NCI-H1092 treated with DMSO at 0.1 percent for 48 hours (cell line): ENCODE results near the gene BHLHA15.

Experiments
- DNase-seq: peaks from one replicate; lab custom pipeline; 2025; lab: John Stamatoyannopoulos, UW

The BHLHA15 gene

DNA sequence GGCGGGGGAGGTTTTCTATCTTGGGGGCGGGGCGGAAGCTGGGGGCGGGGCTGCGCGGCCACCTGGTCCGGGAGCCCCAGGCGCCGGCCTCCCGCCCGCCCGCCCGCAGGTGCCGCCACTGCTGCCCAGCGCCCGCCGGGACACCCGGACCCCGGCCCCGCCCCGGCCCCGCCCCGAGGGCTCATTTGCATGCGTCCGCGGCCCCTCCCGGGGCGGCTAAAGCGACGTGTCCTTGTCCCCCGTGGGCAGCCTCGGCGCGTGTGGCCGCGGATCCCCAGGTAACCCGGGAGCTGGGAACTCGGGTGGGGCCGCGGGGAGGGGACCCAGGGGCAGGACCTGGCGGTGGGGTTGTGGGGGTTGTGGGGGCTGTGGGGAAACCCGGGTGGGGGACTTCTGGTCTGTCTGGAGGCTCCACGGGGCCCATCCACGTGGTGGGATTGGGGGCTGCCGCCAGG, at the start of gene BHLHA15:
BHLHA15 (plus strand) TSS at position 219 of the 455 bp plus-strand sequence. CDS start 871 bp downstream, outside the sequence.
- peak; percentile 23 for DNase-seq

DNA sequence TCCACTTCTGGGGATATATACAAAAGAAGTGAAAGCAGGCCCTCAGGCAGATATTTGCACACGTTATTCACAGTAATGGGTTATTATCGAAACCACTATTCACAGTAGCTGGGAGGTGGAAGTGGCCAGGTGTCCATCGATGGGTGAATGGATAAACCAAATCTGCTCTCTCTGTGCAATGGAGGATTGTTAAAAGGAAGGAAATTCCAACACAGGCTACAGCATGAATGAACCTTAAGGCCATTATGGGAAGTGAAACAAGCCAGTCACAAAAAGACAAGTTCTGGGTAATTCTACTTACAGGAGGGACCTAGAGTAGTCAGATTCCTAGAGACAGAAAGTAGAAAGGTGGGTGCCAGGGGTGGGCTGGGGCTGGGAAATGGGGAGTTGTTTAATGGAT, 48.5 kb upstream of the BHLHA15 start:
- no peak for DNase-seq

DNA sequence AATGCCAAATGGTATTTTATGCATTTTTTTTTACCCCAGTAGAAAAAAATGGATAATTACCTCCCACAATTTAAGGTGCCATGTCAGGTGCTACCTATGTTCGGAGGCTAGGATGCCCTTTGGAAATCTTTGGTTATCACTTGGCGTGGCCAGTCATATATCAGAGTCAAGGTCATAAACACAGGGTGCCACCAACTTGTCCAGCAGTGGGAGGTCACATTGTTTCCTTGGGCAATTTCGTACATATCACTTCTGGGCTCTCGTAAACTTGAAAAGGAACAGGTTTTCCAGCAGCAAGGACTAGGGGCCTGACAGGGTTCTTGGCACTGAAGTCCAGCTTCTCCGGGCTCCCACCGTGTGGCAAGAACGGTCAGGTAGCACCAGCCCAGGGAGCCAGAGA, 48.0 kb upstream of the BHLHA15 start:
- no peak for DNase-seq

DNA sequence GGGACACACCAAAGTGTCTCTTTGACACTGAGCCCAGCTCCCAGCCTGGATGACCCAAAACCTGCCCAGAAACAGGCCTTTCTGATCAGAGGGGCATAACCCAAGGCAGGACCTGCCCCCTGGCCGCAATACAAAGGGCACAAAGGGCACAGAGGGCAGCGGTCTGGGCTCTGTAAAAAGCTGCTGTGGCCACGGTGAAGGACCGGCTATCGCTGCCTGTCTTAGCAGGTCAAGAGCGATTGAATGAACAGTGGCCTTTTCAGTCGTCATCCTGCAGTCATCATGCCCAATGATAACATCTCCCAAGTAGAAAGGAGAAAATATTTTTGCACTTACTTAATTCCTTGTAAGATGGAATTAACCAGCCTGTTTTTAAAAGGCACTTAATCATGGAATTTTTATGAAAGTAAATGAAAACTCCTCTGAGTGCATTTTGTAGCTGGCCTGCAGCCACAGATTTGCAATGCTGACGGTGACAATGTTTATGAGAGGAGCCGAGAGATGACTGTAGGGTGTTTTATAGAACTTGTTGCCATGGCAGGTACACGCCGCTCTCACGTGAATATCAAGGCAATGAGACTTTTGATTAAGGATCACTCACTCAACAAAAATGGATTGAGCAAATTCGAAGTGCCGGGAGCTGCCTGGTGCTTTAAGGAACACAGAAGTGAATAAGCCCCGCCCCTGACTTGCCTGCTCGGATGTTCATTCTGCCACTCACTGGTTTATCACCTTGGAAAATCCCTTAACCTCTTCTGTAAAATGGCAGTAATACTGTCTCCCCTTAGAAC, 47.3 kb upstream of the BHLHA15 start:
- DNase-seq: no peak

DNA sequence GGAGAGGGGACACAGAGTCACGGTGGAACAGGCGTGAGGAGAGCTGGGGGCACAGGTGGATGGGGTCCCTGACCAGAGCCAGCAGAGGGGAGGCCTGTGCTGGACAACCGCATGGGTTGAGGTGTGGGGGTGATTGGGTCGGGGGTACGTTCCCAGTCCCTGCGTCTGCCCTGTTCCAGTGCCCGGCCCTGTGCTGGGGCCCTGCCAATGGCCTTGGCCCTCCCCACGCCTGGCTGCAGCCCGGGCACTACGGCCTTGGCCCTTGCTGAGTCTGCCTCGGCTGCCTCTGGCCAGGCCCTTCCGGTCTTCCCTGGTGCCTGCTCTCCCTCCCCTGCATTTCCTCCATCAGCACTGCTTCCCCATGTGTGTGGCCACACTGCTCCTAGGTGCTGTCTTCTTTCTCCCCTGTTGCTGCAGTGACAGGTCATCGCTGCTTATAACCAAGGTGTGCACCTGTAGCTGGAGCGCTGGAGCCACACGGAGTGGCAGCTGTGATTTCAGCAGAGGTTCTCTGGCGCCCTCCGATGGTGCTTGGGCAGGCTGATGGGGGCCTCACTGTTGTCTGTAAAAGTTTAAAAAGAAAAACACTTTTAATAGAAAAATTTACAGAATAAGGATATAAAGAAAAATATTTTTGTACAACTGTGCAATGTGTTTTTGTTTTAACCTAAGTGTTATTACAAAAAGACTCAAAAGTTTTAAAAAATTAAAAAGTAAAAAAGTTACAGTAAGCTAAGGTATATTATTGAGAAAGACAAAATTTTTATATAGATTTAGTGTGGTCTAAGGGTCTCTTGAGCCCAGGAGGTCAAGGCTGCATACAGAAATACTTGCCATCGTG, 45.2 kb upstream of the BHLHA15 start:
- peak; percentile 24 for DNase-seq

DNA sequence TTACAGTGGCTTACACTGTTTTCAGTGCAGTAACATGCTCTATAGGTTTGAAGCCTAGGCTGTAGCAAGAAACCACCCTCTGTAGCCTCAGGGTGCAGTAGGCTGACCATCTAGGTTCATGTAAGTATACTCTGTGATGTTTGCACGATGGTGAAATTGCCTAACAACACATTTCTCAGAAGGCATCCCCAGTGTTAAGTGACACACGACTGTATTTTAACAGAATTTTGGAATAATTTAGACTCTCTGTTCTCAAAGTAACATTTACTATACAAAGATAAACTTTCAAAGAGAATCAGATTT, 44.6 kb upstream of the BHLHA15 start:
- no peak for DNase-seq

DNA sequence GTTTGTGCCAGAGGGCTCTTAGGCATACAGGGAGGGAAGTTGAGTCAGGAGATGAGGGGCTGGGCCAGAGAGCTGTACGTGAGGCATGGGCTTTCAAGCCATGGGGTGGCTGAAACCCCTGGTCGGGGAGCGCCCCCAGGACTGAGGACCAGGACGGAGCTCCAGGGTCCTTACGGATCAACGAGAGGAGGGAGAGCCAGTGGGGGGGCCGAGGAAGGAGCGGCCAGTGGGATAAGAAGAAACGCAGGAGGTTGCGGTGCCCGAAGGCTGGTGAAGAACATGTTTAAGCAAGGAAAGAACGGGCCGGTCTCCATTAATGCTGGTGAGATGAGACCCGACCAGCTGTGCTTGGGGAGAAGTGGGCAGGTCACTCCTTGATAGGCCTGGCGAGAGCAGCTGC, 43.6 kb upstream of the BHLHA15 start:
- DNase-seq: no peak

DNA sequence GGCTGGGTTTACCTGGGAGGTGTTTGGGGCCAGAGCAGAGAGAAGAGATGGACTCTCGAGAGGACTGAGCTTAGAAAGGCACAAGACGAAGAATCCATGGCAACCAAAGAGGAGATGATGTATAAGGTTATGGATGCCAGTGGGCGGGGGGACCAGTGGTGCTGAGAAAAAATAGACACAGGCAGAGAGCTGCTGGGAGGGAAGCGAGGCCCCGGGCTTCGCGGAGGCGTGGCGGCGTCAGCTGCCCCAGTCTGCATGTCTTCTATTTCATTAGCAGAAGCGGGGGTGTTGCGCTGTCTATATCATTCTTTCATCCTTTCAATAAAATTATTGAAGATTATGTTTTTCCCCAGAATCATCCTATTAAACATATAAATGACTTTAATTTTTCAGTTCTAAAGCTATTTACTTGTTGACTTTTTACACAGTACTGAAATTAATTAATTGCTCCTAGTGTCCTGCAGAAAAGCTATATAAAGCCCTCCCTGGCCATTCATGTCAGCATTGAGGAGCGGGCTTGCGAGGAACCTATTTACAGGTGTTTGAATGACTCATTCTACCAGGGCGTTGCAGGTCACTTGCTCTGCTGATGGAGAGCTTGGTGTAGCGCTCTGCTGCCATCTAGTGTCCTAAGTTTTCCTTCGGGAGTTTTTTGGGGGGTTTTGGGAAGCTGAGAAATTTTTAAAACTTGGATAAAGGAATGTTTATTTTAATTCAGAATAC, 42.9 kb upstream of the BHLHA15 start:
- DNase-seq: peak; percentile 58

DNA sequence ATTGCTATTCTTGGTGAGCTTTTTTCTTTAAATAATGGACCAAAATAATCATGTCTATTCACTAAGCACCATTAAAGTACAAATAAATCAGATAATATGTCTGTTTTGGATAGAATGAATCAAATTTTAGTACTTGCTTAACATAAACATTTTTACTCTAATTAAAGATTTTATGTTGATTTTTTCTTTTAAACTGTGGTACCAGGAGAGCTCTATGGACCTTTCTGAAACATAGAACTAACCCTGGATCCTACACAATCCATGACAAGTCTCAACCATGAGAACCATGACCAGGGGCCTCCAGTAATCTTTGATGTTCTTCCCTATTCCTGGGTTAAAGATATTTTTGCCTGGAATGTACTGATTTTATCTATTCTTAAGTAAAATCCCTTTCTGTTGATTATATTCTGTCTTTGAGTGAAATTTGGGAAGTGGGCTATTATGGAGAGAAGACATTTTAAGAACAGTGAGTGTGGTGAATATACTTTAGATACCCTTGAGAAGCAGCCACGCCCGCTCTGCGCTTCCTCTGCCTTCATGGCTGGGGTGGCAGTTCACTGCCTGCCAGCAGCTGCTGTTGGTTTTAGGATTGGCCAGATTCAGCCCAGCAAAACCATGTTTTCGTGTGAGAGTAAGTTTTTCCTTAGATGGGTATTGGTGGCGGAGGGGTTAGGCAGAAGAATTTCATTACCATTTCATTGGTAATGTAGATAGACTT, 42.2 kb upstream of the BHLHA15 start:
- no peak for DNase-seq

DNA sequence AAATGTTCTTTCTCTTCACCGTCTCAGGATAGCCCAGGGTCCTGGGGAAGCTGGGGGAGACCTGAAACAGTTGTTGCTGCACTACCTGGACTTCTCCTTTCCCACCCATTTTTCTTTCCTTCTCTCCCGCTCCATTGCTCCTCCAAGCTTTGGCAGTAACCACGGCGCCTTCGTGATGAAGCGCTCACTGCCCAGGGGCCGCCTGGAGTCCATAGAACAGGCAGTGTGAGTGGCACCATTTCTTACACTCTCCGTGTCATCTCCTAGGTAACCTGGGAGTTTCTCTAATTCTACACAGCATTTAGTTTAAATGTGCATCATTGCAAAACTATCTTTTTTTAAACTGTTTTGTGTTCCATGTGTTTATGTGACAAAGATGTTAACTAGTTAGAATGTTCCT, 40.3 kb upstream of the BHLHA15 start:
- DNase-seq: no peak

DNA sequence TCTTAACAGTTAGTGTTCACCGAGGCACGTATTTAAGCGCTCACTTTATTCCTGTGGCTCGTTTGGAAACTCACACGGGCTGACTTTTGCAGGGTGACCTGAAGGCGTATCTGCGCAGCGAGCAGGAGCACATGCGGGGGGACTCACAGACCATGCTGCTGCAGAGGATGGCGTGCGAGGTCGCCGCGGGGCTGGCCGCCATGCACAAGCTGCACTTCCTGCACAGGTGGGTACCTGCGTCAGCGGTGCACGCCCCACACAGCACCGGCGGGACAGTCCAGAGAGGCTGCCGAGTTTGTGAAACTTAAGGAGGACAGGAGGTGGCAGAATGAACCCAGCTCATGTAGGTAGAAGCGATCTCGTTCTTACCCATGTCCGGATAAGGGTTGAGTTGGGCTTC, 39.8 kb upstream of the BHLHA15 start:
- no peak for DNase-seq

DNA sequence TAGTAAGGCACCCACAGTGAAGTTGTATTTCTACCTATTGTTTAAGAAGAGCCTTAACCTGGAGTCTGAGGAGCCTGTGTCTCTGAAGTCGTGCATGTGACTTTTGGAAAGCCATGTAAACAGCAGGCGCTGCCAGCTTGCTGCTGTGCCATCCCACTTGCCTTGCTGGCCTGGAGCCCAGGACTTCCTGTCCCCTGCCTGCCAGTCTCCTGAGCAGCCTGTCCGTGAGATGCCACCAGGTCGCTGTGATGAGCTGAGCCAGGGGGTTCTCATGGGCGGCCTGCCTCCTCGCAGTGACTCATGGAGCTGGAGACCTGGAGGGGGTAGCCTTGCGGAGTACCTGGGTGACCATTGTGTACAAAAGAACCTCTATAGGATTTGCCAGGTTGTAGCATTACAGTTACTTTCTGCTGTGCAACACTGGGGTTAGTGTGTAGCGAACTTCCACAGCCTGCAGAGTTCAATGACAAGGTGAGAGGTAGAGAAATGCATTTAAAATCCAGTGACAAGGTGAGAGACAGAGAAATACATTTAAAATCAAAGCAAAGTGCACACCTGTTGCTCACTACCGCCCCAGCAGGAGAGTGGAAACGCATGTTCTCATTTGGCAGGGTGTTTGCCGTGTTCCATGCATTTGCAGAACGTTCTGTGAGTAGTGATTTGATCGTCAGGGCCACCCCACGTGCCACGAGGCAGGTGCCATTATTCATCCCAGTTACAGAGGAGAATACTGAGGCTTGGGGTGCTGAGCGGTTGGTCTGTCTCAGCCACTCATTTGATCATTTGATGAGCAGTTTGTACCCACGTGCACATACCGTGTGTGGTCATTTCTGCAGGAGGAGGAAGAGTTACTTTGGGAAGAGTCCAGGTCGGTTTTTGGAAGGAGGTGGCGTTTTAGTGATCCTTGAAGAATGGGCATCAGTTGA, 36.6 kb upstream of the BHLHA15 start:
- DNase-seq: no peak

DNA sequence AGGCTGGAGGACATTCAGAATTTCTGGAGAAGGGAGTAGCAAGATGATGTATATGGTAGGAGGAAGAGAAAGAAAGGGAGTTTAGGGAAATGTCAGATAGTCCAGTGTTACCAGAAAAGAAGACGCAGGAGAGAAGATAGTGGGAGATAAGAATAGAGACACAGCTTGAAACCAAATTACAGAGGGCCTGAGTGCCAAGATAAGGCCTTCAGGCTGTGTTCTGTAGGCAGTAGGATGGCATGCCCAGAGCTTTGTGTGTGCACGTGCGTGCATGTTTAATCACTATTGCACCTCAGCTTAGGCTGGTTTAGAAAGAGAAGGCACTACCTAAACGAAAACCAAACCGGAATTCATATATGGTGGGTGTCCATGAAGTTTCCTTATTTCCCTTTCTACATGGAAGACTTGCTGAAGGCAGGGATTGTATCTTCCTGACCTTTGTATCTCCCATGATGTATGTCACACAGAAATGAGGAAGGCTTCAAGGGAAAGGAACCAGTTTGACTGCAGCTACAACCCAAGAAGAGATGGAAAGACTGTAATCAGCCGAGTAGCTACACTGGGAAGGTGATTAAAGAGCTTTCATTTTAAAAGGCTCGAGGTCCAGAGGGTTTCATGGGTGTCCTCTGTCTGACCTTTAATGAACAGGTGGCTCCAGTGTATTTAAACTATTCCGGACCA, 35.8 kb upstream of the BHLHA15 start:
- DNase-seq: no peak

DNA sequence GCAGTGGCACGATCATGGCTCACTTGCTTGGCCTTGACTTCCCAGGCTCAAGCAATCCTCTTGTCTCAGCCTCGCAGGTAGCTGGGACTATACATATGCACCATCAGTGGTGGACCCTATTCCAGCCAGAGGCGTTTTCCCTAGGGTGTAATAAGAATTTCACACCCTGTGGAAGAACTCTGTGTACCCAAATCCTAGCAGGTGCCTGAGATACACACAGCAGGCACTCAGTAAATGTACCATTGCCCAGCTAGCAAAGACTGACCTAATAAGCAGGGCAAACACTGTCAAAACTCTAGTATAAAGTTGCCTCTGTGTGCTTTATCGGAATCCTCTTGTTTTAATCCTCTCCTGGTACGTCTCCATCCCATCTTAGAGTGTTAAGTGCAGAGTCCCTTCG, 33.7 kb upstream of the BHLHA15 start:
- DNase-seq: no peak

DNA sequence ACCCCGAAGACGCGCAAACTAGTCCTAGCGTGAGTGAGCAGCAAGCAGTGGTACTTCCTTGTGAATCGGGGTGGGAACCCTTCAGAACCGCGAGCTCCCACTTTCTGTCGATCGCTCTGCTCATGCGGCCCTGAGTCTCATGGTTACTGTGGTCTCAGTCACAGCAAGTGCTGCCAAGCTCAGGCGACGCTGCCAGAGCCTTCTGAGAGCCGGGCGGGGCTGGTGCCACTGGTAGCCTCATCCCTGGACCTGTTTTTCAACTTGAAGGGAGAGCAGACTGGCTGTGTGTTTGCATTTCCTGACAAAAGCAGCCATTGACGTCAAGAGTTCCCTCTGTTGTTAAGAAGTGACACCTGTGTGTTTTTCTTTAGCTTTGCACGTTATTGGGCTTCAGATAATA, 32.9 kb upstream of the BHLHA15 start:
- no peak for DNase-seq

DNA sequence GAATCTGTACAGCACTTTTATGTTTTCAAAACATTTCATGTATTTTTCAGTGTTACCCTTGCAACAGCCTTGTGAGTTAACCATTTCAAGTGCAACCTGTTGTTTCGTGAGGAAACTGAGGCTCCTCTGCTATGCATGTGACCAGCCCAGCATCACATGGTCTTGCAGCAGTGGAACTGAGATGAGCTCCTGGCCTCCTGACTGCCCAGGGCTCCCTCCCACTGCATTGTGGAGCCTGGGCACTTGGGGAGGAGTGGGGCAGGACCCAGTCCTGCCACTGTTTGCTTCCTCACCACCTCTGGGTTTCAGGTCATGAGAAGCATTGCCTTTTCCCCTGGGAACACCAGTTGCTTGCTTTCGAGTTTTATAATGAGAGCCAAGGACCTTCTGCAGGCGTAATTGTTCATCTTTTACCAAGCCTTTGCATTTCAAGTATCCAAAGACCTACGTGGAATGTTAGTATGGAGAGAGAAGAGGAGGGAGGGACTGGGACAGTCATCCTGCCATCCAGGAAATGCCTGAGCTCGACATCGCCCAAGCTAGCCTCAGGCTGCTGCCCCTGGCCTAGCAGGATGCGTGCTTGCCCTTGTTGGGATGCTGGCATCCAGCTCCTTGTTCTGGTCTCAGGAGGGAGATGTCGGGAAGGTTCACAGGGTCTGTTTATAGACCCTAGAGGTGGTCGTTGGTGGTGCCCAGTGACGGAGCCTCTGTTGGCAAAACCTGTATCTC, 32.3 kb upstream of the BHLHA15 start:
- DNase-seq: no peak

DNA sequence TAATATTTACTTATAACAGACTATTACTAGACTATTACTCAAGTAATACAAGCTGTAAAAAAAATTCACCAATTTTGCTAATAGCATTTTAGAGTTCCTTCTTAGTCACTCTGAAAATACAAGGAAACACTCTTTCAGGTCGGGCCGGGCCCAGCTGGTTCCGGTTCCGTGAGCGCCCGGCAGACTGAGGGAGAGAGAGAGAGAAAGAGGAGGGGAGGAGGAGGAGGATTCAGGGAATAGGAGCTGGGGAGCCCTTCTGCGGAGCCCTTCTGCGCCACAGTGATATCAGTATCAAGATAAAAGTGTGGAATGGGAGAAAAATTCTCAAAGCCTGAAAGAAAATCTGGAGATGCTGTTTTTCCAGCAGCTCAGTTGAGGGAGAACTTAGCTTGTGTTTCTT, 30.5 kb upstream of the BHLHA15 start:
- no peak for DNase-seq

DNA sequence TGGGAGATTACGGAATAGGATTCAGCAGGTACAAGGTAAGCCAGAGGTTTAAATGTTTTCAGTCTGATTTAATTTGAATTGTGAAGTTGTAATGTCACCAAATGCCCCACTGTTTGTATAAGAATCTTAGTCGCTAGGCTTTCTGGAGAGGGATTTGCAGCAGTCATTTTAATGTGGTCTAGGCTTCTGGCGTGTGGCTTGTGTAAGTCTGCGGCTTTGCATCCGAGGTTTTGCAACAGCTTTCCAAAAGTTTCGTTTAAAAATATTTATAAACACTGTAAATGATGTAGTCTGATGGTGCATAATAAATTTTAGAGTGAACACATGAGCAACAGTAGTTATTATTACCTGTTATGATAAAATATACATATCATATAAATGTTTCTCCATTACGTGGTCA, 26.1 kb upstream of the BHLHA15 start:
- DNase-seq: no peak

DNA sequence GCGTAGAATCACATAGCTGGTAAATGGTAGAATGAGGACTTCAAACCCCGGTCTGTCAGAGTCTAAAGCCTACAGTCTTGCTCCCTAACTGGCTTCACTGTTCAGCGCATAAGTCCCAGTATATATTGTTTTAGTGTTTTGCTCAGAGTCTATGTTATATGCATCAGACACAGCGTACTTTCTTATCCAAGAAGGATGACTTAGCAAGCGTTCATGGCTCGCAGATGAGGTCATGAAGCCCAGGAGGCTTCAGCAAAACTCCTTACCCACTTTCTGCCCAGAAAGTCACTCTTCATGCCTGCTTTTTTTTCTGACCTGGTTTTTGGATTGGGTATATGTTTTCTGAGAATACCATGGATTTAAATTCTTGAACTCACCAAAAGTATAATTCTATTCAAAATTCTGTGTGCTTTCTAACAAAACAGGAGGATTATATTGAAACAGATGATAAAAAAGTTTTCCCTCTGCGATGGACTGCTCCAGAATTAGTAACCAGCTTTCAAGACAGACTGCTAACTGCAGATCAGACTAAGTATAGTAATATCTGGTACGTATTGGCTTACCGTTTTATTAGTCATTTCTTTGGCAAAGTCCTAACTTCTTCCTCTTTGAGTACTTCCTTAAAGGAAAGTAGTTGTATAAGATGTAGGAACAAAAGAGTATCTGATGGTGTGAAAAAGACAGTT, 24.6 kb upstream of the BHLHA15 start:
- DNase-seq: no peak
